AG04449 (cell line): ENCODE measurements around the gene NAT9.

ENCODE experiments used
- CTCF ChIA-PET: fragments of 350-600 bp; formaldehyde crosslinking; extraction: SDS; loops from one replicate; lab custom pipeline; 2021; ENCODE audit warnings: antibody characterized with exemption; lab: Yijun Ruan, JAX
- POLR2A ChIA-PET: fragments of 400-600, 350-600 bp; formaldehyde crosslinking; extraction: SDS; loops from one replicate; lab custom pipeline; 2020; ENCODE audit warnings: antibody characterized with exemption, inconsistent platforms; lab: Yijun Ruan, JAX
- DNase-seq: peaks from one replicate; pipeline ENCODE4 v3.0.0-alpha.2; 2010; ENCODE audit warnings: low read depth, low spot score
- H3K4me3 ChIP-seq: 2 replicates; pipeline ENCODE4 v1.5.1; 2011; ENCODE audit warnings: low read depth, mild to moderate bottlenecking, control low read depth, low read length
- TF ChIP-seq, protein P1 (sequence below): IDR thresholded peaks from one replicate; pipeline ENCODE4 v1.5.1; 2011; ENCODE audit warnings: mild to moderate bottlenecking, moderate library complexity, low read length, control low read depth, inconsistent platforms; ENCODE audit not compliant: insufficient read depth; ENCODE audit errors: missing control alignments

NAT9 gene

DNA sequence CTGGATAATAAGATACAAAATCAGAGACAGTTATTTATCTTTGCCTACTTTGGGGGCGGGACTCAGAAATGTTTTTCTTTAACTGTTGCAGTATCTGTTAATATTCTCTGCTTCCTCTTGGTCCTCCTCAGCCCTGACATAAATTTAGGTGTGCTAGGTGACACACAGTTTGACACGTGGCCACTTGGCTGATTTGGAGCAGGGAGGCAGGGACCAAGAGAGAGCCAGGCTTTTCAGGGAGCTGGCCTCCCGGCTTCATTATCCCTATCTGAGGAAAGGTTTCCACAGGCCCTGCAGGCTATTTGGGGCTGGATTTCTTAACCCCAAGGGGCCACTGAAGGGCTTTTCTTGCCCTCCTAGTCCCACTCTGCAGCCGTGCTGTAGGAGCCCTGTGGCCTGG, 20.1 kb upstream of the NAT9 start:
- no peak overlapping the region for H3K4me3 ChIP-seq
- ChIA-PET CTCF (interaction anchor here (1.2 to 21.5 kb wide), 4 partner anchors 12 to 162 kb away, joined by 5 to 692 read pairs (median 54); partner anchors contain the start of genes GRIN2C and NAT9), POLR2A (interaction anchor here (1.1 kb wide), 1 partner anchor 20 kb away, joined by 4 read pairs; the partner anchor contains the start of gene NAT9)
- no peak for DNase-seq
- TF ChIP-seq, protein P1, sequence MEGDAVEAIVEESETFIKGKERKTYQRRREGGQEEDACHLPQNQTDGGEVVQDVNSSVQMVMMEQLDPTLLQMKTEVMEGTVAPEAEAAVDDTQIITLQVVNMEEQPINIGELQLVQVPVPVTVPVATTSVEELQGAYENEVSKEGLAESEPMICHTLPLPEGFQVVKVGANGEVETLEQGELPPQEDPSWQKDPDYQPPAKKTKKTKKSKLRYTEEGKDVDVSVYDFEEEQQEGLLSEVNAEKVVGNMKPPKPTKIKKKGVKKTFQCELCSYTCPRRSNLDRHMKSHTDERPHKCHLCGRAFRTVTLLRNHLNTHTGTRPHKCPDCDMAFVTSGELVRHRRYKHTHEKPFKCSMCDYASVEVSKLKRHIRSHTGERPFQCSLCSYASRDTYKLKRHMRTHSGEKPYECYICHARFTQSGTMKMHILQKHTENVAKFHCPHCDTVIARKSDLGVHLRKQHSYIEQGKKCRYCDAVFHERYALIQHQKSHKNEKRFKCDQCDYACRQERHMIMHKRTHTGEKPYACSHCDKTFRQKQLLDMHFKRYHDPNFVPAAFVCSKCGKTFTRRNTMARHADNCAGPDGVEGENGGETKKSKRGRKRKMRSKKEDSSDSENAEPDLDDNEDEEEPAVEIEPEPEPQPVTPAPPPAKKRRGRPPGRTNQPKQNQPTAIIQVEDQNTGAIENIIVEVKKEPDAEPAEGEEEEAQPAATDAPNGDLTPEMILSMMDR, result no peak

DNA sequence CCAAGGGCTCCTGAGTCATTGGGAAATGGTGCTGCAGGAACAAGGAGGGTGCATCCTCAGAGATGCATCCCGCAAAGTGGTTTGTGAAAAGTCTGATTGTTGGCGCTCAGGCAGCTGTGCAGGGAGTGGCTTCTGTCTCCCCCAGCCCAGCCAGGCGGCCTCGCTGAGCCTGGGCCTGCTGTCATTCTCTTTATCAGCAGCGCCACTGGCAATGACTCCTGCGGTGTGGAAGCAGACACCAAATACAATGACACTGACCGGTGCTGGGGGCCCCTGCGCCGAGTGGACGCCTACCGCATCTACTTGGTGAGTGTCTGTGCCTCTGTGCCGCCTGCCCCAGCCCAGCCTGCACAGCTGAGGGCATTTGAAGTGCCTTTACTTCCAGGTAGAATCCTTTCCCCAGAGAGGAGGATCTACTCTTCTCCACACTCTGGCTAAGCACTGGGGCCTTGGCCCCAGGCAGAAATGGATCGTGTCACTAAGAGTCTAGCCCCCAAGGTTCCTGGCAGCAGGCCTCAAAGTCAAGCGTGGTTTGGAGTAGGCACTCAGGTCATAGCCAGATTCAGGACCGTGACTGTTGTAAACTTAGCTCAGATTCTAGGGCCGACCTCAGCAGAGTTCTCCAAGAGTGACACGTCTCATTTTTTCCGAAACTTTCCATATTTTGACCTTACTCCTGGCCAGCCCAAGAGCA, 19.3 kb upstream of the NAT9 start:
- TF ChIP-seq, protein P1, result no peak
- DNase-seq, result no peak
- ChIA-PET POLR2A (no interaction called here), CTCF (interaction anchor here (0.6 to 21.5 kb wide), 7 partner anchors 11 to 163 kb away, joined by 3 to 692 read pairs (median 7); partner anchors contain the start of genes GRIN2C and NAT9)
- H3K4me3 ChIP-seq, result no peak overlapping the region

DNA sequence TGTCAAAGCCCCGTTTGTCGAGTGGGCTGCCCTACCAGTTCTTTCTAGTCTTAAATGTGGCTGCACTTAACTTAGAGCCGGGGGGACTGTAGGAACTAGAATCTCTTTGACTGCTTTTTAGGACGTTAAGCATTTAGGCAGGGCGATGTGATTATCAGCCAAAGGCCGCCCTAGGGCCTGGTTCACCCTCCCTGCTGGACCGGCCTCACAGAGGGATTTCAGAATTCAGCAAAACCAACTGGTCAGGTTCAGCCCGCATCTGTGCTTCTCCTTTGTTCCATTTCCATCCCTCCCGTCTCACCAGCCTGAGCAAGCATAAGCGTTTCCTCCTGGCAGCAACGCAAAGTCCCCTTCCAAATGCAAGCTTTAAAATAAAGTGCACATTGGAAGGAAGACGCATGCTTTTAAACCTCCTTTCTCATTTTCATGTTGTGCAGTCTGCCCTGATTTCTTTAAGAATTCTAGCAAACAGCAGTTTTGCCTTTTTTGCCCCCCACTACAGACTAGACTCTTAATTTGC, 16.5 kb upstream of the NAT9 start:
- no peak for DNase-seq
- H3K4me3 ChIP-seq, result no peak overlapping the region
- CTCF ChIA-PET, result interaction anchor here (1.1 to 21.5 kb wide), 15 partner anchors 8 to 166 kb away, joined by 3 to 692 read pairs (median 25); partner anchors contain the start of genes GRIN2C and NAT9
- POLR2A ChIA-PET, result no interaction called here
- TF ChIP-seq, protein P1, result no peak

DNA sequence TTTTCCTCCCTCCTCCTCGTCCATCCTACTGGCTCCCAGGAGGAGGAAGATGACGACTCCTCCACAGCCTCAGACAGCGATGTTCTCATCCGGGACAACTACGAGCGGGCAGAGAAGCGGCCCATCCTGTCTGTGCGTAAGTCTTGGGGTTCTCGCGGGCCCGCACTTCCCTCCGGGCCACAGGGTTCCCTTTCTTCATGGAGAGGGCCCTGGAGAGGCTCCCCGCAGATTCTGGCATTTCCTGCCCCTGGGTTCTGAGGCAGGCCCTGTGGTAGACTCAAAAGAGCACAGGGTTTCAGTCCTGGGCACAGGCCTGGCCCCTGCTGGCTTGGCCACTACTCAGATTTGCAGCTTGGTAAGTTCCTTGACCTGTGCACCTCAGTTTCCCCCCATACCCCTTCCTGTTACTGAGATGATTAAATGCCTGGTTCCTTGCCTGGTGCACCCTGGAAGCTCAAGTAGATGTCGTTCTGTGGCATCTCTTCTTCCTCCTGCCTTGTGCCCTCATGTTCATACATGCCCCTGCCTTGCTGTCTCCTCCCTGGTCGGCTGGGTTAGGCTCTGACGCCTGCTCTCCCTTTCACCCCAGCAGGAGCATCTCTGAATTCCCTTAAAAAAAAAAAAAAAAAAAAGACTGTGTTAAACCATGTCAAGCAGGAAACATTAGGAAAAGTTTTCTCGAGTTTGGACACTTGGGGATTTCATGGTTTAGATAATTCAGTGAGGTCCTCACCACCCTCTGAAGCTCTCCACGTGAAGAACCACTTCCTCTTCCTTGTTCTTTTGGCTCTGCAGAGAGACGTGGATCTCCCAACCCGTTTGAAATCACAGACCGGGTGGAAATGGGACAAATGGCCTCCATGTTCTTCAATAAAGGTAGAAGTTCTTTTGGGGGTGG, 14.3 kb upstream of the NAT9 start:
- POLR2A ChIA-PET, result no interaction called here
- TF ChIP-seq, protein P1, result no peak
- DNase-seq, result no peak
- CTCF ChIA-PET, result interaction anchor here (0.6 to 21.5 kb wide), 29 partner anchors 7 to 222 kb away, joined by 3 to 692 read pairs (median 7); partner anchors contain the start of genes FDXR, GRIN2C, MRPL58 and NAT9
- no peak overlapping the region for H3K4me3 ChIP-seq

DNA sequence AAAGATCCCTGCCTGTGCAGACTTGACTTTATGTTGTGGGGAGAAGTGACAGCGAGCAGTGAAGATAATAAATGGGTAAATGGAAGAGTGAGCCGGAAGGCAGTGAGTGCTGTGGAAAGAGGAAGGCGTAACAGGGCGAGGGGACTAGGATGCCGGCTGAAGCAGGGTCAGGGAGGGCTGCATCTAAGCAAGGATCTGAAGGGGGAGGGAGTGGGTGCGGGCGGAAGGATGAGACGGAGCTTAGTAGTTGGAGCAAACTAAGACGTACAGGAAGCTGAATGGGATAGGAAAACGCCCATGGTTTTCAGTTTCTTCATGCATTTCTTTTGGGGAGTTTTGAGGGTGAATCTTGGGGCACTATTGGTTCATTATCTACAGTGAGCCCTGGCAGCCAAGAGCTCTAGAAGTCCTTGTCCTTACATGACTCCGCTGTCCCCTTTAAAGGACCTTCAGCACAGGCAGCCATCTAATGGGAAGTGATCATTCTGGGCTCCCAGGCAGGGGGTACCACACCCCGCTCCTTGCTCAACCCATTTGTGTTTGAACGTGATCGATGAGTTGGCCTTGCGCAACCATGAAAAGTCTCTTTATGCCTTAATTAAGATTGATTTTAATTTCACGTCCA, 10.4 kb upstream of the NAT9 start:
- no peak overlapping the region for H3K4me3 ChIP-seq
- ChIA-PET POLR2A (no interaction called here), CTCF (interaction anchor here (1.0 to 21.5 kb wide), 6 partner anchors 10 to 171 kb away, joined by 3 to 692 read pairs (median 4); partner anchors contain the start of genes GRIN2C and NAT9)
- no peak for DNase-seq
- TF ChIP-seq, protein P1, result no peak
